Endothelial cell of umbilical vein (primary cell): ENCODE results near the gene STYK1. TPM values are rescaled to one million over a fixed set of nuclear protein-coding genes. Genes with fewer than 3 reads are reported as not detected.

Experiments used
- BruUV-seq: library from RNA; stranded (reverse); fragments of 400-500 nt; replicated peaks from 2 replicates; lab custom pipeline; 2021; lab: Mats Ljungman, UMichigan
- CTCF ChIA-PET: fragments of 300-600, 350-600 bp; sonication (Branson Sonifier 250); formaldehyde crosslinking; loops from one replicate; lab custom pipeline; 2021; ENCODE audit warnings: antibody characterized with exemption, inconsistent platforms; lab: Charles Lee
- POLR2A ChIA-PET: fragments of 300-600, 350-600 bp; sonication (Branson Sonifier 250); formaldehyde crosslinking; loops from one replicate; lab custom pipeline; 2021; ENCODE audit warnings: antibody characterized with exemption, inconsistent platforms; lab: Charles Lee
- DNase-seq: peaks from one replicate; pipeline ENCODE4 v3.0.0-alpha.2; 2011; ENCODE audit warnings: low read depth, low spot score
- FAIRE-seq: peaks from 2 replicates; lab custom pipeline; 2011; peaks lifted over from hg19 to GRCh38; lab: Jason Lieb, UNC
- H2AFZ ChIP-seq: 2 replicates; pipeline ENCODE4 v1.6.0; 2012; ENCODE audit warnings: low read depth, low read length, control low read depth, inconsistent platforms
- H3K27ac ChIP-seq: 2 replicates; pipeline ENCODE4 v1.5.1; 2011; ENCODE audit warnings: low read depth, mild to moderate bottlenecking, control low read depth, low read length, moderate library complexity; ENCODE audit not compliant: insufficient read depth
- H3K27me3 ChIP-seq, 2 experiments: 2 replicates each; pipeline versions ENCODE4 v1.6.0 to v1.6.1; 2011; ENCODE audit warnings: low read length in 2 of 2, mixed read lengths in 1 of 2; ENCODE audit not compliant: control insufficient read depth in 2 of 2, insufficient read depth in 2 of 2
- H3K36me3 ChIP-seq, 2 experiments: 2 replicates in 1 of 2; 3 replicates in 1 of 2; pipeline ENCODE4 v1.5.1; 2011; ENCODE audit warnings: low read length in 2 of 2, mild to moderate bottlenecking in 1 of 2, moderate library complexity in 1 of 2; ENCODE audit not compliant: control insufficient read depth in 2 of 2, insufficient read depth in 2 of 2; ENCODE audit errors: extremely low read depth in 1 of 2
- H3K4me1 ChIP-seq: 3 replicates; pipeline ENCODE4 v1.5.1; 2011; ENCODE audit warnings: mild to moderate bottlenecking, low read length; ENCODE audit not compliant: control insufficient read depth, insufficient read depth; ENCODE audit errors: extremely low read depth
- H3K4me2 ChIP-seq: 2 replicates; pipeline ENCODE4 v1.6.1; 2011; ENCODE audit warnings: low read length, control low read depth, mixed read lengths; ENCODE audit not compliant: insufficient read depth
- H3K4me3 ChIP-seq, 3 experiments: fragments of 200-600 bp in 1 of 3; sonication (generic), shearing (Covaris generic) in 1 of 3; replicated peaks in 1 of 3; 2 replicates each; pipeline ENCODE4 v1.5.1; 2011 to 2016; ENCODE audit warnings: control low read depth in 3 of 3, low read length in 3 of 3, mild to moderate bottlenecking in 2 of 3, inconsistent platforms in 1 of 3, low read depth in 1 of 3, moderate library complexity in 1 of 3; ENCODE audit not compliant: insufficient read depth in 1 of 3
- H3K79me2 ChIP-seq: 2 replicates; pipeline ENCODE4 v1.6.0; 2012; ENCODE audit warnings: low read length, inconsistent platforms; ENCODE audit not compliant: control insufficient read depth, insufficient read depth
- H3K9ac ChIP-seq: replicated peaks from 2 replicates; pipeline ENCODE3; 2011; ENCODE audit warnings: low read length, control low read depth; ENCODE audit not compliant: insufficient read depth; ENCODE audit errors: extremely low read depth
- H3K9me1 ChIP-seq: replicated peaks from 3 replicates; pipeline ENCODE4 v1.6.0; 2011; ENCODE audit warnings: mild to moderate bottlenecking, low read length; ENCODE audit not compliant: control insufficient read depth, insufficient read depth; ENCODE audit errors: extremely low read depth
- H3K9me3 ChIP-seq: replicated peaks from 2 replicates; pipeline ENCODE4 v1.5.1; 2012; ENCODE audit warnings: low read length, inconsistent platforms; ENCODE audit not compliant: control insufficient read depth, insufficient read depth
- H4K20me1 ChIP-seq: replicated peaks from 2 replicates; pipeline ENCODE3; 2011; ENCODE audit warnings: mild to moderate bottlenecking, low read length; ENCODE audit not compliant: control insufficient read depth, insufficient read depth; ENCODE audit errors: extremely low read depth
- EZH2 ChIP-seq: IDR thresholded peaks from 2 replicates; pipeline ENCODE4 v1.6.1; 2012; ENCODE audit warnings: borderline replicate concordance, low read depth, mild to moderate bottlenecking, moderate library complexity, low read length, inconsistent platforms; ENCODE audit not compliant: severe bottlenecking
- FOS ChIP-seq: IDR thresholded peaks from 2 replicates; pipeline ENCODE4 v1.6.1; 2011; ENCODE audit warnings: mild to moderate bottlenecking, low read length, moderate library complexity, borderline replicate concordance; ENCODE audit not compliant: insufficient read depth
- GATA2 ChIP-seq: IDR thresholded peaks from 2 replicates; pipeline ENCODE4 v1.7.0; 2011; ENCODE audit warnings: low read depth, mild to moderate bottlenecking, moderate library complexity, mixed read lengths, low read length; ENCODE audit not compliant: insufficient read length, insufficient read depth
- POLR2A ChIP-seq: IDR thresholded peaks from 2 replicates; pipeline ENCODE4 v1.6.1; 2012; ENCODE audit warnings: low read depth, mild to moderate bottlenecking, control low read depth, low read length
- dilution Hi-C: fragments of 300-500 bp; cut with MboI; formaldehyde crosslinking; loops from one replicate; pipeline ENCODE4 v1.15.0; 2019; ENCODE audit warnings: low sequenced_read_pairs; ENCODE audit not compliant: extremely low pct_ligation_motif_present
- intact Hi-C: fragments of 100-400 bp; cut with micrococcal nuclease; formaldehyde crosslinking; loops from one replicate; pipeline ENCODE4 v1.10.0; 2022
- polyA plus RNA-seq, 4 experiments: library from polyadenylated mRNA; depleted of rRNA in 3 of 4; stranded (reverse) in 3 of 4; unstranded in 1 of 4; fragments of >200 nt; gene quantifications; 2 replicates each; pipeline versions ENCODE4 v1.2.1 to v1.2.3, GENCODE V29; 2011 to 2012; ENCODE audit warnings: missing spikeins in 1 of 4
- total RNA-seq: library from RNA; stranded (reverse); gene quantifications from 2 replicates; pipeline ENCODE4 v1.2.3, GENCODE V29; 2021
- TF ChIP-seq, protein P1 (sequence below): IDR thresholded peaks from 2 replicates; pipeline ENCODE4 v1.6.1; 2011; ENCODE audit not compliant: insufficient read depth, insufficient read length
- TF ChIP-seq, protein P2 (sequence below), 2 donors: IDR thresholded peaks; 1 replicate in 1 of 2; 2 replicates in 1 of 2; pipeline ENCODE4 v1.5.1; 2011; ENCODE audit warnings: low read length in 2 of 2, mild to moderate bottlenecking in 2 of 2, moderate library complexity in 2 of 2, control low read depth in 1 of 2, inconsistent platforms in 1 of 2, low read depth in 1 of 2; ENCODE audit not compliant: insufficient read depth in 1 of 2; ENCODE audit errors: extremely low read depth in 1 of 2

STYK1 gene
- total and polyA plus RNA-seq, 2 donors (not counting 3 experiments of a cell fraction or from before 2014, with no cell fraction given) = 7.7 to 15.2 TPM

DNA sequence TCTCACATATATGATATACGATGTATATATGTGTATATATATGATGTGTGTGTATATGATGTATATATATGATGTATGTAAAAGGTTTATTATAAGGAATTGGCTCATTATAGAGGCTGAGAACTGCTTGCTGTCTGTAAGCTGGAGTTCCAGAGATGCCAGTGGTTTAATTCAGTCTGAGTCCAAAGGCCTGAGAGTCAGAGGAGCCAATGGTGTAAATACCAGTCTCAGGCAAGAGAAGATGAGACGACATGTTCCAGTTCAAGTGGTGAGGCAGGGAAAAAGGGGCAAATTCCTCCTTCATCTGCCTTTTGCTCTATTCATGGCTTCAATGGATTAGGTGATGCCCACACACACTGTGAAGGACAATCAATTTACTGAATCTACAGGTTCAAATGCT, 17.1 kb upstream of the STYK1 start:
- no peak overlapping the region for H3K4me2 ChIP-seq
- CTCF ChIA-PET = interaction anchor here (1.2 to 1.8 kb wide), 1 partner anchor 59 kb away, joined by 5 read pairs; no protein-coding TSS in a partner anchor
- TF ChIP-seq, protein P1, sequence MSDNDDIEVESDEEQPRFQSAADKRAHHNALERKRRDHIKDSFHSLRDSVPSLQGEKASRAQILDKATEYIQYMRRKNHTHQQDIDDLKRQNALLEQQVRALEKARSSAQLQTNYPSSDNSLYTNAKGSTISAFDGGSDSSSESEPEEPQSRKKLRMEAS = no peak
- TF ChIP-seq POLR2A (no peak), FOS (no peak), EZH2 (no peak), GATA2 (no peak)
- TF ChIP-seq, protein P2, sequence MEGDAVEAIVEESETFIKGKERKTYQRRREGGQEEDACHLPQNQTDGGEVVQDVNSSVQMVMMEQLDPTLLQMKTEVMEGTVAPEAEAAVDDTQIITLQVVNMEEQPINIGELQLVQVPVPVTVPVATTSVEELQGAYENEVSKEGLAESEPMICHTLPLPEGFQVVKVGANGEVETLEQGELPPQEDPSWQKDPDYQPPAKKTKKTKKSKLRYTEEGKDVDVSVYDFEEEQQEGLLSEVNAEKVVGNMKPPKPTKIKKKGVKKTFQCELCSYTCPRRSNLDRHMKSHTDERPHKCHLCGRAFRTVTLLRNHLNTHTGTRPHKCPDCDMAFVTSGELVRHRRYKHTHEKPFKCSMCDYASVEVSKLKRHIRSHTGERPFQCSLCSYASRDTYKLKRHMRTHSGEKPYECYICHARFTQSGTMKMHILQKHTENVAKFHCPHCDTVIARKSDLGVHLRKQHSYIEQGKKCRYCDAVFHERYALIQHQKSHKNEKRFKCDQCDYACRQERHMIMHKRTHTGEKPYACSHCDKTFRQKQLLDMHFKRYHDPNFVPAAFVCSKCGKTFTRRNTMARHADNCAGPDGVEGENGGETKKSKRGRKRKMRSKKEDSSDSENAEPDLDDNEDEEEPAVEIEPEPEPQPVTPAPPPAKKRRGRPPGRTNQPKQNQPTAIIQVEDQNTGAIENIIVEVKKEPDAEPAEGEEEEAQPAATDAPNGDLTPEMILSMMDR (IDR thresholded peaks at IDR 0.05; ENCODE audit: extremely low read depth in 1 of 2, insufficient read depth in 1 of 2, low read depth in 1 of 2, low read length in 2 of 2) = no peak
- H3K9me1 ChIP-seq = no peaks in the 10 kb centered on the region
- no peak overlapping the region for H3K9ac ChIP-seq
- peaks cover 0 to 4% of the 10 kb centered on the region in 2 experiments for H3K36me3 ChIP-seq
- FAIRE-seq (no peak), DNase-seq (no peak)
- H3K9me3 ChIP-seq = no peaks in the 10 kb centered on the region
- no peak overlapping the region for H2AFZ ChIP-seq
- no peaks in the 10 kb centered on the region for H3K27me3 ChIP-seq
- no peaks in the 10 kb centered on the region for H3K4me1 ChIP-seq
- H3K79me2 ChIP-seq = no peaks in the 10 kb centered on the region
- intact Hi-C loops = no loop called here
- POLR2A ChIA-PET = no interaction called here
- no peak overlapping the region for H3K27ac ChIP-seq
- H3K4me3 ChIP-seq = no peak overlapping the region
- no peaks in the 10 kb centered on the region for H4K20me1 ChIP-seq
- no TSS peak for BruUV-seq
- dilution Hi-C loops = no loop called here
